ENCODE data around the gene RAB22A.

The RAB22A gene

DNA sequence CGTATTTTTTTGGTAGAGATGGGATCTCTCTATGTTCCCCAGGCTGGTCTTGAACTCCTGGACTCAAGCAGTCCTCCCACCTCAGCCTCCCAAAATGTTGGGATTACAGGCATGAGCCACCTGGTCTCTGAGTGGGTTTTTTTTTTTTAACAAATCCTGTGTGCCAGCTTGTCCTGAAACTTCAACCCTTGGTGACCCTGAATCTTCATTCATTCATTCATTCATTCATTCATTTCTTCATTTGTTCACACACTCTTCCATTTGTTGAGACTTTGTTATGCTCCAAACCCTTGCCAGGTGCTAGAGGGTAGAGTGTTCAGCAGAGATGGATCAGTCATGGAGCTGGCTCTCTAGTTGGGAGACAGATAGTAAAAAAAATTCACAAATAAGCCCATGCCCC lies 67.5 kb downstream of the RAB22A start:
- Mint-ChIP-seq H3K4me1 (ENCODE audit: low read depth) (no peaks in the 10 kb centered on the region), H3K36me3 (ENCODE audit: low read depth) (no peaks in the 10 kb centered on the region), H3K4me3 (no peak overlapping the region), H3K27ac (no peak overlapping the region), H3K27me3 (peaks cover 34% of the 10 kb centered on the region), H3K9me3 (peaks cover 9% of the 10 kb centered on the region)
- DNase-seq, result no peak

DNA sequence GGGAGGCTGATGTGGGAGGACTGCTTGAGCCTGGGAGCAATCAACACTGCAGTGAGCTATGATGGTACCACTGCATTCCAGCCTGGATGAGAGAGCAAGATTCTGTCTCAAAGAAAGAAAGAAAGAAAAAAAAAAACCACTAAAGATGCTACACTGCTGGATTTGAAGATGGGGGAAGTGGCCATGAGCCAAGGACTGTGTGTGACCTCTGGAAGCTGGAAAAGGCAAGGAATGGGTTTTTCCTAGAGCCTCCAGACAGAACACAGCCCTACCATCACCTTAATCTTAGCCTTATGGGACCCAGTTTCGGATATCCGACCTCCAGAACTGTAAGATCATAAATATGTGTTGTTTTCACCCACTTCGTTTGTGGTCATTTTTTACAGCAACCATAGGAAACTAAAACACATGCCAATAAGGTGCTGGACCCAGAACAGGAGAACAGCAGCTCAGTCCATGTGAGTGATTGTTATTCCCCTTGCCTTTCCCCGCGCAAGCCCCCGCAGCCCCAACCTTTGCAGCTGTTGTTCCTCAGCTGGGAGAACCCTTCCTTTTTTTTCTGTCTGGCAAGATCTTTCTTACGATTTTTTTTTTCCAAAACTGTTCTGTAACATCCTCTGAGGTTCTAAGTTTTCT lies 68.4 kb downstream of the RAB22A start:
- Mint-ChIP-seq H3K36me3 (ENCODE audit: low read depth) (no peaks in the 10 kb centered on the region), H3K4me3 (no peak overlapping the region), H3K27ac (no peak overlapping the region), H3K4me1 (ENCODE audit: low read depth) (no peaks in the 10 kb centered on the region), H3K27me3 (peaks cover 37% of the 10 kb centered on the region), H3K9me3 (peaks cover 9% of the 10 kb centered on the region)
- DNase-seq, result no peak

DNA sequence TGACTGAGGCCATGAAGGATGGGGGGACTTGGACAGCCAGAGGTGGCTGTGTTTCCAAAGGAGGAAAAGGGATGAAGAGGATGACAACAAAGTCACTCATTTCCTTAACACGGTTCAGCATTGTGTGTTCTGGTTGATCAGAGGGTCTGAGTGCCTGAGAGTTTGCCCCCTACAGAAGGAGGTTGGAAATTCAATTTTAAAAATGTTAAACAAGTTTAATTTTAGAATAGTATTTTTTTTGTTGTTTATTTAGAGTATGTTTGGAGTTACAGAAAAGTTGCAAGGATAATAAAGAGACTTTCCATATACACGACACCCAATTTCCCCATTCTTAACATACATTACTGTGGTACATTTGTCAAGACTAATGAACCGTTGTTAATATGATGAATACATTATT lies 69.2 kb downstream of the RAB22A start:
- H3K27me3 Mint-ChIP-seq, result peaks cover 39% of the 10 kb centered on the region
- no peaks in the 10 kb centered on the region for H3K4me1 Mint-ChIP-seq (ENCODE audit: low read depth)
- no peaks in the 10 kb centered on the region for H3K36me3 Mint-ChIP-seq (ENCODE audit: low read depth)
- H3K4me3 Mint-ChIP-seq, result no peak overlapping the region
- H3K9me3 Mint-ChIP-seq, result peaks cover 9% of the 10 kb centered on the region
- no peak overlapping the region for H3K27ac Mint-ChIP-seq
- DNase-seq, result no peak

GRCh38 chr20:58381627-58382026 lies 72.1 kb downstream of the RAB22A start:
- Mint-ChIP-seq H3K27ac (no peak overlapping the region), H3K4me3 (no peak overlapping the region), H3K4me1 (ENCODE audit: low read depth) (no peaks in the 10 kb centered on the region), H3K9me3 (peaks cover 9% of the 10 kb centered on the region), H3K27me3 (peaks cover 38% of the 10 kb centered on the region), H3K36me3 (ENCODE audit: low read depth) (no peaks in the 10 kb centered on the region)
- no peak for DNase-seq

GRCh38 chr20:58382096-58382495 lies 72.6 kb downstream of the RAB22A start:
- Mint-ChIP-seq H3K4me3 (no peak overlapping the region), H3K9me3 (peaks cover 9% of the 10 kb centered on the region), H3K27me3 (peaks cover 36% of the 10 kb centered on the region), H3K4me1 (ENCODE audit: low read depth) (no peaks in the 10 kb centered on the region), H3K36me3 (ENCODE audit: low read depth) (no peaks in the 10 kb centered on the region), H3K27ac (no peak overlapping the region)
- no peak for DNase-seq

- DNase-seq, result no peak
- Mint-ChIP-seq H3K27ac (no peak overlapping the region), H3K9me3 (peaks cover 9% of the 10 kb centered on the region), H3K36me3 (ENCODE audit: low read depth) (peaks cover 2% of the 10 kb centered on the region), H3K4me3 (no peak overlapping the region), H3K27me3 (peaks cover 21% of the 10 kb centered on the region), H3K4me1 (ENCODE audit: low read depth) (peaks cover 4% of the 10 kb centered on the region)
Measured at GRCh38 chr20:58384821-58385220, 75.3 kb downstream of the RAB22A start.

- Mint-ChIP-seq H3K27me3 (peaks cover 3% of the 10 kb centered on the region), H3K9me3 (no peaks in the 10 kb centered on the region), H3K4me1 (ENCODE audit: low read depth) (peaks cover 37% of the 10 kb centered on the region), H3K36me3 (ENCODE audit: low read depth) (peaks cover 35% of the 10 kb centered on the region), H3K27ac (no peak overlapping the region), H3K4me3 (peak overlapping the region; percentile 31)
- DNase-seq, result no peak
Measured at GRCh38 chr20:58388028-58388601, 78.6 kb downstream of the RAB22A start.

DNA sequence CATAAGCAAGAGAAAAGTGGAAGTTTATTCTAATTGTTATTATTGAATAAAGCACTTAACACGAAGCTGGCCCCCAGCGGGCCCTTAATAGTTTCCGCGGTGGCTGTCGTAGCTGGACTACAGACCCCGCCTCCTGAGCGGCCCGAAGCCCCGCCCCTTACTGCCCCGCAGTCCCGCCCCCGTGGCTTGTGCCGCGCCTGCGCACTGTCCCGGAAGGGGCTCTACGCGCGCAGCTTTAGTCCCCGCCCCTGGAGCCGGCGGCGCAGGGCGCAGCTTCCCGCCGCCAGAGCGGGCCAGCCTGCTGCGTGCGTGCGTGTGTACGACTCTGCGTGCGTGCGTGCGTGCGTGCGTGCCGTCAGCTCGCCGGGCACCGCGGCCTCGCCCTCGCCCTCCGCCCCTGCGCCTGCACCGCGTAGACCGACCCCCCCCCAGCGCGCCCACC lies 79.4 kb downstream of the RAB22A start, which contains the start of gene VAPB:
Gene VAPB, plus strand, starts transcription at position 348 of the 442 bp plus-strand sequence. CDS start 231 bp downstream, outside the sequence.
- Mint-ChIP-seq H3K9me3 (no peaks in the 10 kb centered on the region), H3K27me3 (peaks cover 3% of the 10 kb centered on the region), H3K36me3 (ENCODE audit: low read depth) (peaks cover 42% of the 10 kb centered on the region), H3K4me1 (ENCODE audit: low read depth) (peaks cover 44% of the 10 kb centered on the region), H3K4me3 (peak within 1 kb of the TSS; percentile 97), H3K27ac (peak within 1 kb of the TSS; percentile 98)
- DNase-seq, result peak; percentile 99

- peak overlapping the region; percentile 98 for H3K27ac Mint-ChIP-seq
- no peaks in the 10 kb centered on the region for H3K9me3 Mint-ChIP-seq
- peak overlapping the region; percentile 97 for H3K4me3 Mint-ChIP-seq
- no peak for DNase-seq
- peaks cover 50% of the 10 kb centered on the region for H3K4me1 Mint-ChIP-seq (ENCODE audit: low read depth)
- H3K36me3 Mint-ChIP-seq (ENCODE audit: low read depth), result peaks cover 47% of the 10 kb centered on the region
- no peaks in the 10 kb centered on the region for H3K27me3 Mint-ChIP-seq
Measured at GRCh38 chr20:58389324-58389967, 79.9 kb downstream of the RAB22A start.

- Mint-ChIP-seq H3K4me1 (ENCODE audit: low read depth) (peaks cover 54% of the 10 kb centered on the region), H3K4me3 (peak overlapping the region; percentile 97), H3K27me3 (no peaks in the 10 kb centered on the region), H3K27ac (peak overlapping the region; percentile 98), H3K36me3 (ENCODE audit: low read depth) (peaks cover 52% of the 10 kb centered on the region), H3K9me3 (no peaks in the 10 kb centered on the region)
- no peak for DNase-seq
Measured at GRCh38 chr20:58389968-58390658, 80.6 kb downstream of the RAB22A start.

DNA sequence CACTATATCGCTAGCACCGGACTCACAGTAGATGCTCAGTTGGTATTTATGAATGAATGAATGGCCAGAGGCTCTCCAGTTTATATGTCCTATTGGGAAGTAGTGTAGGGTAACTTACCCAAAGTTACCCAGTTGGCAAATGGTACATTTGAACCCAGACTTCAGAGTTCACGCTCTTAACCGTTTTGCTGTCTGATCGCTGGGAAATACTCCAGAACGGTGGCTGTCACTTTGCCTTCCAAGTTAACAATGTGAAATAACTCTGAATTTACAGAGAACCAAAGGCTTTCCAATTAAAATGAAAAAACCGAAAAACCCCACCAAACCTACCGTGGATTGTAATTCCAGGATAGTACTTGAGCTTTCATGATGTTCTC lies 81.1 kb downstream of the RAB22A start:
- no peak for DNase-seq
- peak overlapping the region; percentile 97 for H3K4me3 Mint-ChIP-seq
- H3K9me3 Mint-ChIP-seq, result no peaks in the 10 kb centered on the region
- H3K27me3 Mint-ChIP-seq, result no peaks in the 10 kb centered on the region
- H3K27ac Mint-ChIP-seq, result peak overlapping the region; percentile 98
- H3K4me1 Mint-ChIP-seq (ENCODE audit: low read depth), result peaks cover 59% of the 10 kb centered on the region
- peaks cover 56% of the 10 kb centered on the region for H3K36me3 Mint-ChIP-seq (ENCODE audit: low read depth)

GRCh38 chr20:58392286-58392685 lies 82.8 kb downstream of the RAB22A start:
- no peak for DNase-seq
- H3K4me3 Mint-ChIP-seq, result peak overlapping the region; percentile 23
- H3K9me3 Mint-ChIP-seq, result no peaks in the 10 kb centered on the region
- H3K4me1 Mint-ChIP-seq (ENCODE audit: low read depth), result peaks cover 73% of the 10 kb centered on the region
- H3K27ac Mint-ChIP-seq, result peak overlapping the region; percentile 67
- peaks cover 71% of the 10 kb centered on the region for H3K36me3 Mint-ChIP-seq (ENCODE audit: low read depth)
- no peaks in the 10 kb centered on the region for H3K27me3 Mint-ChIP-seq

DNA sequence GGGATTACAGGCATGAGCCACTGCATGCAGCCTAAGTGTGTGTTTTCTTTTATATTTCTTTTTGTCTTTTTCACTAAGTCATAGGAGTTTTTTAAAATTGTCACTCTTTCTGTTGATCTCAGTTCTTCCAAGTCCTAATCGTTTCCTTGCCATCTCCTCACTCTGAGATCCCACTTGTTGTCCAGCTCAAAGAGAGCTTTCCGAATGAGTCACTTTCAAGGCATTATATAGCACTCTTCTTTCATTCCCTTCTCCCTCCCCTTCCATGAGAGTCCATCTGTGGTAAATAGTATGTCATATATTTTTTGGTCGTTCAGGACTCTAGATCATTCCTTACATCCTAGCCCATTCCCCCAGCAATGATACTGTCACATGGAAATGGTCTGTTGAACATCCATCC lies 83.8 kb downstream of the RAB22A start:
- no peak for DNase-seq
- Mint-ChIP-seq H3K4me3 (peak overlapping the region; percentile 2), H3K36me3 (ENCODE audit: low read depth) (peaks cover 81% of the 10 kb centered on the region), H3K27me3 (no peaks in the 10 kb centered on the region), H3K4me1 (ENCODE audit: low read depth) (peaks cover 82% of the 10 kb centered on the region), H3K27ac (peak overlapping the region; percentile 49), H3K9me3 (no peaks in the 10 kb centered on the region)

DNA sequence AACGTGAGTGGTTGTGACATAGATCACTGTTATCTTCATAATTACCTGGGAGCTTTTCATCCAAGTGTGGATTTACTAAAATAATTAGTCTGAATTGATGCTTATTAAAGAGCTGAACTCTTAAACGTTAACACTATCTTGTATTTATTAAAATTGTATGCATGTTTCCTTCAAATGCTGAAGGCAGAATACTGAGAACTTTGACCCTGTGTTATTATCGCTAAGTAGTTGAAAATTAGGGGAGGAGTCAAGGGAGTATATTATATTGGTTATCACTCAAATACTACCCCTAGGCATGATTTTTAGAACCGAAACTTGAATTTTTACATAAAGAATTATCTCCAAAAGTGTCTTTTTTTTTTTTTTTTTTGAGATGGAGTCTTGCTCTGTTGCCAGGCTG lies 85.3 kb downstream of the RAB22A start:
- Mint-ChIP-seq H3K9me3 (no peaks in the 10 kb centered on the region), H3K27ac (no peak overlapping the region), H3K4me3 (no peak overlapping the region), H3K36me3 (ENCODE audit: low read depth) (peaks cover 87% of the 10 kb centered on the region), H3K4me1 (ENCODE audit: low read depth) (peaks cover 89% of the 10 kb centered on the region), H3K27me3 (no peaks in the 10 kb centered on the region)
- DNase-seq, result no peak
